Measurements from ENCODE around the gene A4GNT. TPM values are rescaled to one million over a fixed set of nuclear protein-coding genes. Genes with fewer than 3 reads are reported as not detected.

The A4GNT gene
- total RNA-seq, 4 donors from 2014 or later: not detected

DNA sequence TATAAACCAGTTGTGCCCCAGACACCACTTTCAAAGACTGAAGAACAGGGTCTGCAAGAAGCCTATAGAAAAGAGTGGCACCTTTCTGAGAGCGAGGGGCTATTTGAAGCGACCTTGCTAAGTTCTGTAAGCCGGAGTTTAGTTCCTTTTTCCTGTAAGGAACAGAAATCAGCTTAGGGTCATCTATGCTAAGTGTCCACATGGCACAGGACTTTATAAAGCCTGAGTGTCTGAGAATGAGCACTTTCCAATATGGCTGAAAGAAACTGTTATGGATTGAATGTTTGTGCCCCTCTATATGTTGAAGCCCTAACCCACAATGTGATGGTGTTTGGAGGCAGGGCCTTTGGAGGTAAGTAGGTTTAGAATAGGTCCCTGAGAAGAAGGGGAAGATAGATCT, 4.0 kb upstream of the A4GNT start:
- DNase-seq (ENCODE audit: low spot score) (no peak), ATAC-seq (ENCODE audit: low FRiP score) (no peak)
- TF ChIP-seq, protein P1, sequence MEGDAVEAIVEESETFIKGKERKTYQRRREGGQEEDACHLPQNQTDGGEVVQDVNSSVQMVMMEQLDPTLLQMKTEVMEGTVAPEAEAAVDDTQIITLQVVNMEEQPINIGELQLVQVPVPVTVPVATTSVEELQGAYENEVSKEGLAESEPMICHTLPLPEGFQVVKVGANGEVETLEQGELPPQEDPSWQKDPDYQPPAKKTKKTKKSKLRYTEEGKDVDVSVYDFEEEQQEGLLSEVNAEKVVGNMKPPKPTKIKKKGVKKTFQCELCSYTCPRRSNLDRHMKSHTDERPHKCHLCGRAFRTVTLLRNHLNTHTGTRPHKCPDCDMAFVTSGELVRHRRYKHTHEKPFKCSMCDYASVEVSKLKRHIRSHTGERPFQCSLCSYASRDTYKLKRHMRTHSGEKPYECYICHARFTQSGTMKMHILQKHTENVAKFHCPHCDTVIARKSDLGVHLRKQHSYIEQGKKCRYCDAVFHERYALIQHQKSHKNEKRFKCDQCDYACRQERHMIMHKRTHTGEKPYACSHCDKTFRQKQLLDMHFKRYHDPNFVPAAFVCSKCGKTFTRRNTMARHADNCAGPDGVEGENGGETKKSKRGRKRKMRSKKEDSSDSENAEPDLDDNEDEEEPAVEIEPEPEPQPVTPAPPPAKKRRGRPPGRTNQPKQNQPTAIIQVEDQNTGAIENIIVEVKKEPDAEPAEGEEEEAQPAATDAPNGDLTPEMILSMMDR (IDR thresholded peaks at IDR 0.05): no peak

DNA sequence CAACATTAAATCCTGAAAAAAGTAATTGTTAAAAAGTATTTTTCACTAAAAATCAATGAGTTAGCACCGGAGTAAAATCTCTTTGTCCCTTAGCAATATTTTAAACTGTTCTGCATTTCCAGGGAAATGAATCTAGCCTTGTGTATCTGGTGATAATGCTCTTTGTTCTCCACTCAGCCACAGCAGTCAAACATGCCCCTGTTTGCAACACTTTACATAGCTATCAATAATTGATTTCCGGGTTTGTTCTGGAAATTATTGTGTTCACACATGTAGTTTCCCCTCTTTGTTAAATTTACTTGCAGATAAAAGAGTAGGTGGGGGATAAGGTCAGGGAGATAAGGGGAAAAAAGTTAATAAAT, 3.6 kb upstream of the A4GNT start:
- TF ChIP-seq, protein P1 (IDR thresholded peaks at IDR 0.05): no peak
- ATAC-seq (ENCODE audit: low FRiP score) (no peak), DNase-seq (ENCODE audit: low spot score) (no peak)

DNA sequence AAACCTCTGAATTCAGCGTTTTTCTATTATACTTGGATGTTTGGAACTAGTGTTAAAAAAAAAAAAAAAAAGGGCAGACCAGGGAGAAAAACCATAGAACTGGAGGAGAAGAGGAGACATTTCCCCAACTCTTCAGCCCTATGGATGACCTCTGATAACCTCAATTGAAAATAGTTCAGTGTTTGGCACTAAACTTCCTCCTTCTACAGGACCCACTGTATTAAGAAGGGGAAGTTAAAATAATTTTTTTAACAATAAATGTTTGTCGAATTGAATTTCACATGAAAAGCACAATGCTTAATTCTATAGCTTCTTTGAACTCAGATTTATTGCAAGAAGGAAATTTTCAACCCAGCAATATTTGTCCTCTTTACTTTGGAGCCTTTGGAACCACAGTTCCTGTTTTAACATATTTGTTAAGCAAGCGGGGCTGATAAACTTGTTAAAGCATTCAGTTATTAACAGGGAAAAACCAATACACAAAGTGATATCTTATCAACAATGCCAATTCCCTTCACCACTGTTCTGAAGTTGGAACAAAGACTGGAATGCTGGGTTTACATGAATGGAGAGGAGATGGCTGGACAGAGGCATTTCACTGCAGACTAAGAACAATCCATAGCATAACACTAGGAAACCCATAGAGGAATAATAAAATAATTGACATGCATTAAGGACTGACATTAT, 3.1 kb upstream of the A4GNT start:
- TF ChIP-seq, protein P1 (IDR thresholded peaks at IDR 0.05): no peak
- no peak for ATAC-seq (ENCODE audit: low FRiP score)
- DNase-seq (ENCODE audit: low spot score): no peak

DNA sequence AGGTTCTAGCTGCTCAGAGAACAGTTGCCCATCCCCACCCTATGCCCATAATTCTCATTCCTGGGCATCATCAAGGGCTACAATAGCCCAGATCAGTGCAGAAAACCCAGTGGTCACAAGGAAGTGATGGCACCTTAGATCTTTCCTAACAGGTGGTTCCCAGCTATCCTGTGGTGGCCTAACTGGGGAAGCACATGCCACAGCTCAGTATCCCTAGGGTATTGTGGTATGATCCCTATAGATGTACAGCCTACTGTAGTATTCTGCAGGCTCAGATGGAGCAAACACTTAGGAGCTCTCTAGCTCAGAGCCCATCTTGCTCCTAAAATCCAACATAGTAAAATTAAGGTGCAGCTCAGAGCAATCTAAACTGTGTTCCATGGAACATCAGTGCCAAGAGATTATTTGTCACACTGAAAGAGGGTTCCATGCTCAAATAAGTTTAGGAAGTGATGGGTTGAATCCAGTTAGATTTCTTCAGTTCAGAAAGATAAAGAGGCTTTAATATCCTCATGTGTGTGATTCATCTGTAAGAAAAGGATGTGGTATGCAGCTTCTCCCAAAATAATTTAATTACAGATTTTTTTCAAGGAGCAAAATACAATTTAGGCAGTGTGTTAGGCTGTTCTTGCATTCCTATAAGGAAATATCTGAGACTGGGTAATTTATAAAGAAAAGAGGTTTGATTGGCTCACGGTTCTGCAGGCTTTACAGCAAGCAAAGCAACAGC, 4.4 kb downstream of the A4GNT start:
- ATAC-seq (ENCODE audit: low FRiP score) (no peak), DNase-seq (ENCODE audit: low spot score) (no peak)
- TF ChIP-seq, protein P1 (IDR thresholded peaks at IDR 0.05): no peak

DNA sequence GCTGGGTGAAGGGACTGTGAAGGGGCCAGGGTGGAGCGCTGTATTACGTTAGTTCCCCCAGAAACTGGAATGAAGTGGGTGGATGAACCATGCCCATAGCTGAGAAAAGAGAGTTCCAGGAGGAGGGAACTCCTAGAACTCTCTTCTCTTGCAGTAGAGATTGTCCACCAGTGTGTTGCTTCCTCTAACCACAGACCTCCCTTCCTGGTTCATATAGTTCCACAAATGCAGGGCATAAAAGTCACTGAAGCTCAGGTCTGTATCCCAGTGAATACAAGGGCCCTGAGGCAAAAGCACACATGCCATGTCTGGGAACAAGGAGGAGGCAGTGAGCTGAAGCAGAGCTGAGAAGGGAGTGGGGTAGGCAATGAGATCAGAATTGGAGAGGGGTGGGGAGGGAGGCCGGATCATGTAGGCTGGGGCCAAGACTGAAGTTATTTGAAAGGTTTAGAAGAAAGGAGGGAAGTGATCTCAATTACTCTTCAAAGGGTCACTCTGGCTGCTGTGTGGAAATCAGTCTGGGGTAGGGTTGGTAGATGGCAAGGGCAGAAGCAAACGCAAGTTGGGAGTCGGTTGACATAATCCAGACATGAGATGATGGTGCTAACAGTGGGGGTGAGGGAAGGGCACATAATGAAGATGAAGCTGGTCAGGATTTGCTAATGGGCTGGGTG, 6.5 kb downstream of the A4GNT start:
- ATAC-seq (ENCODE audit: low FRiP score) (peak; percentile 55), DNase-seq (ENCODE audit: low spot score) (no peak)
- TF ChIP-seq, protein P1 (IDR thresholded peaks at IDR 0.05): no peak

DNA sequence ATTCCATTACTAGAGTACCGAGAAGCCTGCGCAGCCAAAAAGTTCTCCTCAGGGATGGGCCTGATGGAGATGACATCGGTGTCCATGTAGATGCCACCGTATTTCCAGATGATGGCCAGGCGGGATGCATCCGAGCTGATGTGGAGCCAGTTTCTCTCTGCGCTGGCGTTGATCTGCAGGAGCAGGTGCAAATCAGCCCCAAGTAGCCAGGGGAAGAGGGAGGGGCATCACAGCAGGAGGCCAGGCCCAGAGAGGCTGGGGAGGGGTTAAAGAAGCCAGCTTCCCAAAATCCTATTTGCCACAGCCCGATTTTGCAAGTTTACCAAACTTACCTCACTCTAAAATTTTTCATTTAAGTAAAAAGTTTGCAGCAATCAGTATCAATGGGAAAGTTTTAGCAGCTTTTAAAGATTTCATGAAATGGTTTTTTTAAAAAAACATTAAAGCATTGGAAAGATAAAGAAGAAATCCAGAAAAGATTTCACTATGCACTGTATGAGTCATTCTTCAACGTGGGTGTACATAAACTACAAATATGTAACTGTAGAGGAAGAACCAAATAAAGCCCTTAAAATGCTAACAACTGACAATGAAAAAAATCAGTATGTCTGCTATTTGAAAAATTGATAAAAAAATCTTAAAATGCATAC, 7.4 kb downstream of the A4GNT start:
- ATAC-seq (ENCODE audit: low FRiP score) (peak; percentile 67), DNase-seq (ENCODE audit: low spot score) (no peak)
- TF ChIP-seq, protein P1 (IDR thresholded peaks at IDR 0.05): no peak

All from omental fat pad (tissue), 4 donors.